ENCODE data around the gene GRIK2.

The GRIK2 gene

DNA sequence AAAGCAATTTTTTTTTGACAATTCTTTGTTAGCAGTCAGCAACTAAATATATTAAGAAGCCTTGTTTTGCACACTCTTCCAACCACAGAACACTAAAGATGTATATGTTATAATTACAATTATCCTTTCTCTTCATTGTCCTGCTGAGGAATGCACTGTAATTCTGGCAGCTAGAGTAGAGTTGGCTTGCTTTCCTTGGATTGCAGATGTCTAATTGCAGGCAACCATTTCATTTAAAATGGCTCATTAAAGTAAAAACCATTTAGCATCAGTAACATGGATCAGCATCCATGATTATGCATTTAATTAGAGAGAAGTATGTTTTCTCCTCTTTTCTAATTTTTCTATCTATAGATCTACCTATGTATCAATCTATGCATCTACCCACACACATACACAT, 335.4 kb downstream of the GRIK2 start:
- DNase-seq: no peak

DNA sequence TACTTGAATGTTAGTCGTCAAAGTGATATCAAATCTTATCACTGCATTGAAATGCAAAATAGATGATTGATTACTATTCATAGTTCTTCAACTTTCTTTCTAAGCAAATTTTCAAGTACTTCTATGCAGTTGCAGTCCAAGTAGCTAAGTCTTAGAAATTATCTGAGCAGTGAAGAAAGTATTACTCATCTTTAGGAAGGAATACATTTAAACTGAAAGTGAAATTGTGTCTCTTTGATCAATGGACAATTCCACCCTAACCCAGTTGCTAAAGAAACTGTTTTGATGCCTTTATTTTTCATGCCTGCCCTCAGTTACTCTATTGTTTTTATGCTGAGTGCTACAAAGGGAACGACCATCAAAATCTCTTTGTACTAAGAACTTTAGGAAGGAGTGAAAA, 337.4 kb downstream of the GRIK2 start:
- DNase-seq: peak in 1 of 3 donors; percentile 6

DNA sequence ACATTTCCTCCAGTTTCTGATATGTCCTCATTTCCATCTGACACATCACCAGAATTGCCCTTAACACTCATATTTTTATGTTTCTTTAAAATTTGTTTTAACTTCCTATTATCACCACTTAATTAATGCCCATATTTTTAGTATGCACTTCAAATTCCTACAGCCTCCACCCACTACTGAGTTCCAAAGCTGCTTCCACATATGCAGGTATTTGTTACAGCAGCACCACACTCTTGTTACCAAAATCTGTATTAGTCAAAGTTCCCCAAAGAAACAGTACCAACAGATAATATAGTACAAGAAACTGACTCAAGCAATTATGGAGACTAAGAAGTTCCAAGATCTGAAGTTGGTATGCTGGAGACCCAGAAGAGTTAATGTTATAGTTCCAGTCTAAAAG, 340.4 kb downstream of the GRIK2 start:
- no peak for DNase-seq

DNA sequence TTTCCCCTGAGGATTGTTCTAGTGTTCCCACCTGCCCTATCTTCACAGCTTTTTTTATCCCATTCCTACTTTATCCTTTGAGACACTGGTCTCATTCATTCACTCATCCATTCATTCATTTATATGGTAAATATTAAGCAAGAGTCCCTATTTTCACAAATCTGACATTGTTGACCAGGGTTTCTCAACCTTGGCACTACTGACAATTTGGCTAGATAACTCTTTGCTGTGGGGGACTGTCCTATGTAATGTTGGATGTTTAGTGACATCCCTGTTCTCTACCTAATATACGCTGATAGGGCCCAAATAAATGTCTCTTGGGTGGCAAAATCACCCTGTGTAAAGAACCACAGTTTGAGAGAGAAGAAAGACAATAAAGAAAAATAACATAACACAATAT, 345.0 kb downstream of the GRIK2 start:
- DNase-seq: no peak

DNA sequence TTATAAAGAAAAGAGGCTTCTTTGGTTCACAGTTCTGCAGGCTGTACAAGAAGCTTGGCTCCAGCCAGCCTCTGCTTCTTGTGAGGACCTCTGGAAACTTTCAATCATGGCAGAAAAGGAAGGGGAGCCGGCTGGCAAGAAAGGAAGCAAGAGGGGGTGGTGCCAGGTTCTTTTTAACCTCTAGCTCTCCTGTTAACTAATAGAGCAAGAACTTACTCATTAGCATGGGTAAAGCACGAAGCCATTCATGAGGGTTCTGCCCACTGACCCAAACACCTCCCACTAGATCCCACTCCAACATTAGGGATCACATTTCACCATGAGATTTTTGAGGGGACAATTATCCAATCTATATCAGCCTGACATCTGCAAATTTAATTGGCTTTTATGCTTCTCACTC, 347.1 kb downstream of the GRIK2 start:
- no peak for DNase-seq

DNA sequence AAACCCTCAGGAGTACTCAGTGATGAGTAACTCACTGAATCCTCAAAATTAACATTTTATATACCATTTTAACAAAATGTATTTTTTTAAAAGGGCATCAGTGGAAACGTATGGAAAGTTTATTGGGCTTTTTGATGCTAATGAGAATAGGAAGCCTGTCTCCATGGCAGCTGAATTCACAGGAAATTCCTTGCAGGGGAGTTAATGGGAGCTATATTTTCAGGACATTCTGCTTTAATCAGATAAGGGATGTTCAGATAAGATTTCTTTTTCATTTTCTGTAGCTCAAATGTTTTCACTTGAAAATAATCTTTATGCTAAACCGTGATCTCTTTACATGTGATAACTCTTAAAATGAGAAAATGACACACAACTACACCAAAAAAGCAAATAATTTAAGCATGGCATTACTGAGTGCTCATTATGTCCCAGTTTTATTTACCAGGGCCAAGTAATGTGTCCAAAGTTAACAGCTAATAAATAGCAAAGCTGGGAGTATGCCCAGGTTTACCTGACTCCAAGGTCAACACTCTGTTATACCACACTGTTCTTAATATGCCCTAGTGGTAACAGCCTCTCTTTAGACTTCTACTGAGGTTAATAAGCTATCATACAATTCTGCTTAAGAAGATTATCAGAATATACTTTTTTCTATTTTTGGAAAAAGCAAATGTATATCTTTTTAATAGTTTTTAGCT, 348.1 kb downstream of the GRIK2 start:
- DNase-seq: no peak

DNA sequence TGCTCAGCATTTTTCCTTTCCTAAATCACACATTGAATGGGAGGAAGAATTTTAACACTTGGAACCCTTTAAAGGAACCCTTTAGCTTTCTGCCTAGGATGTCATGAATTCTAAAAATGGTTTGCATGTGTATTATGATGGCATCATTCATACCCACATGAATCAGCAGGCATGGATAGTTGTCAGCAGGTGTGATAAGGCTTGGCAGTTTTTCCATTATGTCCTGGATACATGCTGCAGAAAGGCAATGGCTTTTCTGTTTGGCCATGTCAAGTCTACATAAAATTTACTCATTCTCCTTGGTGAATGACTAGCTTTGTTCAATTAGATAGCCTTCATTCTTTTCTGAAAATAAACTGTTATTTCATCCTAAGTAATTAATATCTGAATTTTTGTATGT, 353.7 kb downstream of the GRIK2 start:
- DNase-seq: no peak

DNA sequence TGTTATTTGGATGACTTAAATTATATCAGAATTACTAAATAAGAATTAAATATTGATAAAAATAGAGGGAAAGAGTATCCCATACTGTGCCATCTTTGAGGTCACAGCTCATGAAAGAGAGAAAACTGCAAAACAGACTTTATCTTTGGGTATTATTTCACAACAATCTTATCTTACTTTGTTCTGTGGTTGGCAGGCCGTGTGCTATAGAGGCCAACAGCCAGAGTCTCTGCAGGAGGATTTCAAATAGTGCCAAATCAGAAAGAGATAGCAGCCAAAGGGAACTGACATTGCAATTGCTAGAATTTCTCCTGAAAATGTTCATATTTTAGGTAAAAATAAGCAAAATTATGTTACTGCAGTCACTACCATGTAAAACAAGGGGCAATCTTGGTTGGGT, 354.2 kb downstream of the GRIK2 start:
- no peak for DNase-seq

DNA sequence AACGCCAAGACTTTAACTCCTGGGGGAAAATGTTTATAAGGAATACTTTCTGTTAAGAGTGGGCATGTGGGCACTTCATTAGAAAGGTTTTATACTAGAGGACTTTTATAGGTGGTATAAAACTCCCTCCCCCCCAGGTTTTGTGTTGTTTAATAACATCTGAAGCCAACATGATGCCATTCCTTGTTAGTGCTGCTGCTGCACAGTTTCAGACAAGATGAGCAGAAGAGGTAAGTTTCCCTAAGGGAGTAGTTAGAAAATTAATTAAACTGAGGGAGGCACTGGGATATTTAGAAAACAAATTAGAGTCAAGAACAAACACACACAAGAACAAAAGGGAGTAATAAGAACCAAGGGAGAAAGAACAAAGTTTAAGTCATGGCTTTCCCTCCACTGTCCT, 362.4 kb downstream of the GRIK2 start:
- DNase-seq: no peak

DNA sequence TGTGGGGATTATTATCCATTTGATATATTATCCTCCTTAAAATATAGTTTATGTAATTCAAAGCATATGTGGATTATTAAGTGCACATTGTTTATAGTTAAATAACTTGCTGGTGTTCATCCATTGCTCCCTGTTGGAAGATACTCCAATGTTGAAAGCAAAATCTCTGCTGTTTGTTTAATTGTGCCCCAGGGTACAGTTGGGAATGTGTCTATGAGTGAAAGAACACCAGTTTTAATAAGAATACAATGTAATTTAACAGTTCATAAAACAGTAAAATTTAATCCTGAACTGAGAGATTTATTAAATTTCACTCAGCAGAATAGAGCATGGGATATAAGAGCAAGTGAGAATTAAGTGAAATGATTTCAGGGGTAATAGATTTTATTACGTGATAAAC, 364.9 kb downstream of the GRIK2 start:
- no peak for DNase-seq

DNA sequence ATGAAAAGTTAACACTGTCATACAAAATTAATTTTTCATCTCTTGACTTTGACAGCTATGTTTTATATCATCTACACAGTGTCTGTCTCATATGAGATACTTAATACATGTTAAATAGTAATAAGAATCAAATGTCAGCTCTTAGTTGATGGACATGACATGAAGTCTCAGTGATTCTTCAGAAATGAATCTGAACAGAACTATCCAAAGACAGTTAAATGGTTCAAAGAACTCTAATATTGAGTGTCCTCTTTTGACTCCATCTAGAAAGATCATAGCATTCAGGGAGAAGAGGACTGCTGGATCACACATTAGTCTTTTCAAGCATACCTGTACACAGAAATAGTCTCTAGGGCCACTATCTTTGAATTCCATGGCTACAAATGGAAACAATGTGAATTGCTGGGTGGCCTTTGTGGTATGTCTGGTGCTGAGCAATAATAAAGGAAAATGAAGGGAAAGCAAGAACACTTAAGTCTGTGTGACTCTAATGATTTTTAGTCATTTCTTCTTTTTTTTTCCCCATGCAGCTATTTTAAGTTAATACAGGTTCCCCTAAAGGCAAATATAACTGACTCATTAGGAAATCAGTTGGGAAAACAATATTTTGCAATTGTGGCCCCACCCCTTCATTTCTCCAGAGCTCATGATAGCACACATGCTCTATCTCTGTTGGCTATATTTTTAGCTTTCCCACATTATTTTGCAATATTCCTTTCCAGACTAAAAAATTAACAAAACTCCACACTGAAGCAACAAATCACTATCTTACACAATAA, 367.5 kb downstream of the GRIK2 start:
- DNase-seq: peak; percentile 87 to 97 (median 97)

DNA sequence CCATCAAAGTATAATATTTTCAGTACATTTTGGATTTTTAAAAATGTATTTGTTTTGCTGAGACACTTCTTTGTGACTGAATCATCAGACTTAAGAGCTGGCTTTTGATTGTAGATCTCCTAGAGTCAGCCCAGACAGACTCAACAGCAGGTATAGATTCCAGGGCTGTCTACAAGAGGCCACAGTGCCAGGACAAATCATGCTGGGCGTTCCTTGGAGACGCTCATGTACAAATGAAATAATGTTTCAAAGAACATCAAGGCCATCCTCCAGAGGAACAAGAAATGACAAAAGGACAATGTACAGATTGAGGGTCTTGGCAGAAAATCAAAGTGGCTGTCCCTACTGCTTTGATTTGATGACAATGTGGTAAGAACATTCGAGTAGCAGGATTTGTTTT, 369.3 kb downstream of the GRIK2 start:
- DNase-seq: no peak

DNA sequence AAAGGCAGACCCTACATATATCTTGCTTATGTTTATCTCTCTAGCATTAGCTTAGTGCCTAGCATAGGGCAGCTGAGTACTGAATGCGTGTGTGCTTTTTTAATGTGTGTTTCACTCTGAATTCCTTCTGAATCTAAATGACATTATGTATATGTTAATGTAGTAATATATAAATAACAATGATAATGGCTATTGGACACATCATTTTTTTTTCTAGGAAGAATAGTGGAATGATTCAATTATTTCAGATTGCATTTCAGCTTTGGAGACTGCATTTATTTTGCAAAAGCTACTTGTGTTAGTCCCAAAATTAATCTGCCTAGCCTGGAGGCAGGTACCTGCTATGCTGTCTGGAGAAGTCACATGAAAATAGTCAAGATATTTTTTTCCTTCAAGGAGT, 371.8 kb downstream of the GRIK2 start:
- no peak for DNase-seq

DNA sequence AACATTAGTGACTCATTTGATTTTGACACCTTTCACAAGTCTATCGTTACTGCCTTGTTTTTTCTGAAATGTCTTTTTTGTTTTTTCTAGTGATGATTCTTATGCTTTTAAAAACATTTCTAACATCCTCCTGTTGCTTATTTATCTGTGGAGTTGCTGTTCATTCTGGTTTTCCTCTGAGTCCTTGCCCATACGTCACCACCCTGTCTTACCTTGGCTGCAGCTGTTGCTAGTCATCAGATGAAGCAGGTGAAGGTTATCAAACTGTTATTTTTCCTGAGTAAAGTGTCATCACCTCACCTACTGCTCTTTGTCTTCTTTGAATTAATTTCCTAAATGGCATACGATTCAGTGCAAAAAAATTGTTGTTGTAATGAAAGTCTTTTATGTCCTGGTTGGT, 376.6 kb downstream of the GRIK2 start:
- DNase-seq: no peak

DNA sequence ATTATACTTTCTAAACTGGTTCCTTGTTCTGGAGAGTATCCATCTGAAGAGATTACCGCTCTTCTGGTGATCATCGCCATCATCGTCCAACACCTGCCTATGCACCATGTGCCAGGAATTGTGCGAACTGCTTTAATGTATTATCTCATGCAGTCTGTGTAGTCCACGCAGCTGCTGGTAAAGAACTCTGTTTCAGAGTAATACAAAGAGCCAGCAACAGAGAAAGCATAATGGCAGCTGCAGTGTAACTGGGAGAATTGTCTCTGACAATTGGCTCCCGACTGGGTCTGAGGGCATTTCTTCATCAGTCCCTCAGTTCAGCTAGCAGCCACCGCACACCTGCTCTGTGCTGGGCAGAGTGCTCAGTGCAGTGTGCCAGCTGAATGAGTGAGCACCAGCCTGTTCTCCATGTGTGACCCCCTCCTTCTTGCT, 383.4 kb downstream of the GRIK2 start:
- DNase-seq: no peak

DNA sequence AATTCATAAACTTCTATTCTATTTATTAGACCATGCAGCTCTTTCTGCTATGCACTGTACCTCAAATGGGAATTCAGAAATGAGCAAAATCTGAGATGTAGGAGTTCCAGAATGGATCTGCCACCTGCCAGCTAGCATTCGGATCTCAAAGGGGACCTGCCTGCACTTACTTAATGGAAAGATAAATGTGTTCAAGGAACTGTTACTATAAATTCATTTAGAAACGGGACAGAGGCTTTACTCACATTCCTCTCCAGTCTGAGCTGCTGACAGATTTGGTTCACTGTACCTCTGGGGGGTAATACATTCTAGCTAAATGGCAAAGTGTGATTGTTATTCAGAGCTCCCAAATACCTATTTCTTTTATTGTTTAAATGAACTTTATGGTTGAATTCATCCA, 384.1 kb downstream of the GRIK2 start:
- no peak for DNase-seq

DNA sequence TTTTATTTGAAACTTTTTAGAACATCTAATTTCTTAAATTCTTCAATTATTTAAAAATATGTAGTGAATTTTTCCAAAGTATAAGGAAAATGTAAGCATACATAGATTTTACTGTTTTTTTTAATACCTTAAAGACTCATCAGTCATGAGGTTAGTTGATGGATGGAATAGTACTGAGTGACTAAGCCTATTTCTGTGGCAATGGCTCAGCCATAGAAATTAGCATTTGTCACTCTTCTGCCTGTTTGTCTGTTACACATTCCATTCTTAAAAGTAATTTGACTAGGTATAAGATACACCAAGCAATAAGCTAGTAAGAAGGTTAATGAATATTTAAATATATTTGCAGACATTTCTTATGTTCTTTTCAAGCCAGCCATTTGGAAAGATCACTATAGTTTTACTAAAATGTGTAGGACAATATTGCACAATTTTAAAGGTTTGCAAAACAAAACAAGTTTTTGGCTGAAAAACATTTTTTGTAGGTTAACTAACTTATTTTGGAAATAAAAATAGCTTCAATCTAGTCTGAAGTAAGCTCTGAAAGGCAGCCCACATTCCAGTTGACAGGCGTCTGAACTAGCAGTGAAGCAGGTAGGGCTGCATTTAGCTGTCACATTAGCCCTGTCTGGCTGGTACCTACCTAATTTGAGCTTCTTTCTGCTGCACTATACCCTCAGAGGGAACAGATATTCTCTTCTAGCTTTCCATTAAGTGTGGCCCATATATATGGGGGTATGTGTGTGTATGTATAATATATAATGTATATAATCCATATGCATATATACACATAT, 385.7 kb downstream of the GRIK2 start:
- DNase-seq: peak; percentile 33 to 60 (median 53)

DNA sequence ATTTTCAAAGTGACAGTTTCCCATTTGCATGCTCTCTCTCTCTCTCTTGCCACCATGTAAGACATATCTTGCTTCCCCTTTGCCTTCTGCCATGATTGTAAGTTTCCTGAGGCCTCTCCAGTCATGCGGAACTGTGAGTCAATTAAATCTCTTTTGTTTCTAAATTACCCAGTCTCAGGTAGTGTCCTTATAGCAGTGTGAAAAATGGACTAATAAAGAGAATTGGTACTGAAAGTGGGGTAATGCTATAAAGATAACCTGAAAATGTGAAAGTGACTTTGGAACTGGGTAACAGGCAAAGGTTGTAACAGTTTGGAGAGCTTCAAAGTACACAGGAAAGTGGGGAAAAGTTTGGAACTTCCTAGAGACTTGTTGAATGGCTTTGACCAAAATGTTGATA, 389.8 kb downstream of the GRIK2 start:
- DNase-seq: no peak

DNA sequence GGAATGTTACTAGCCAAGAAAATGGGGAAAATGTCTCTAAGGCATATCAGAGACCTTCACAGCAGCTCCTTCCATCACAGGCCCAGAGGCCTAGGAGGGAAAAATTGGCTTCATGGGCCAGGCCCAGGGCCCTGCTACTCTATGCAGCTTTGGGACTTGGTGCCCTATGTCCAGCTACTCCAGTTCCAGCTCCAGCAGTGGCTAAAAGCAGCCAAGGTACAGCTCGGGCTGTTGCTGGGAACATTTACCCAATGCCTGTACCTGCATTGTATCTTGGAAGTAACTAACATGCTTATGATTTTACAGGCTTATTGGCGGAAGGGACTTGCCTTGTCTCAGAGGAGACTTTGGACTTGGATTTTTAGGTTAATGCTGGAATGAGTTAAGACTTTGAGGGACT, 390.6 kb downstream of the GRIK2 start:
- no peak for DNase-seq

DNA sequence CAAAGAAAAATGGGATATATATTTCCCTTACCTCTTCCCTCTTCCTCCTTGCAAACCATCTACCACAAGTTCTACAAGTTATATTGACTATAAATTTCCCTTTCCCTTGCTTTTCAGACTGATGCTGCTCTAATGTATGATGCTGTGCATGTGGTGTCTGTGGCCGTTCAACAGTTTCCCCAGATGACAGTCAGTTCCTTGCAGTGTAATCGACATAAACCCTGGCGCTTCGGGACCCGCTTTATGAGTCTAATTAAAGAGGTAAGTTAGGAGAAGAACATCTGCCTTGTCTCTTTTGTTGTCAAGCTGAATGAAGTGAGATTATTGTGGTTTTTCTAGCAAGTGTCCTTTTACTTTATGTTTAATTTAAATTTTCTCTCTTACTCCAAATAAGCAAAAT, 406.0 kb downstream of the GRIK2 start:
- DNase-seq: no peak

DNA sequence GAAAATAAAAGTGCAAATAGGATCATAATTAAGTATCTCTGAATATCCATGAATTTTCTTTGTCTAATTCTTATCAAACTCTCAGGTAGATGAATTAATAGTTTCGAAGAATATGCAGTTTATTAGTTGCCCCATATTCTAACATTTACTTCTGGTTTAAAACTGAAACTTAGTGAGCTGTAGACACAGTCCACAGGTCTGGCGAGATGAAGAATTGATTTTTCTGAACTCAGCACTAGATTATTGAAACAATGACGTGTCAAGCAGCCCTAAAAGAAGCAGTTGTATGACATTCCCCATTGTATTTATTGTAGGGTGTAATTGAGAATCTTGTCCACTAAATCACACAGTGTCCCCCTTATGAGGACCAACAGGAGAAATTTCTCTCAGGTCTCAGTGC, 407.1 kb downstream of the GRIK2 start:
- DNase-seq: no peak

DNA sequence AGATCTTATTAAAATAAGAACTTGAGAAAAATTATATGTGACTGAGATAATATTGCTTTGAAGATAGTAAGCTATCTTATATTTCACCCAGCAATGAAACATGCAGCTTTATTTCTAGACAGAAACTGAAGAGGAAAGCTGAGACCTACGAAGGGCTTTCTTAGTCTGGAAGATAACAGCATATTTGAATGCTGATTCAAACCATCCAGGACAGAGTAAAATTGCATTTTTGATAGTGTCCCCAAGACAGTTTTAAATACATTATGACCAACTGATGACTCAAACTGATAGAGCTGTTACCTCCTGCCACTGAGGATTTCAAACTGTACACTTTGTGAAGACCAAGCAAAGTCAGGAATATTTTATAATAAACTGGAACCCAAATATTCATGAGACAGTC, 409.6 kb downstream of the GRIK2 start:
- DNase-seq: peak in 1 of 3 donors; percentile 15

DNA sequence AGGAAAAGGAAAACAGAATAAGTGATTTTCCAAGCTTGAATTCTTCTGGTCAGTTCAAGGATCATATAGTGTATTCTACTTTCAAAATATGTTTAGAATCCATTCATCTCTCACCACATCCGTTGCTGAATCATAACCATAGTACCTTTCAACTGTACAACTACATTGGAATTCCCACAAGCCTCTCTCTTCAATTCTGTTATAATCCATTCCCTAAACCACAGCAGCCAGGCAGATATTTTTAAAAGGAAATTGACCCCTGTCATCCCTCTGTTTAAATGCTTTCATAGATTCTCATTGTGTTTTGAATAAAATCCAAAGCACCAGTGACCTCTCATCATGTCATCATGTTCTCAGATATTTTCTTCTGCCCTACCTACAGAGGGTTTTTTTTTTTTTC, 412.7 kb downstream of the GRIK2 start:
- DNase-seq: no peak

DNA sequence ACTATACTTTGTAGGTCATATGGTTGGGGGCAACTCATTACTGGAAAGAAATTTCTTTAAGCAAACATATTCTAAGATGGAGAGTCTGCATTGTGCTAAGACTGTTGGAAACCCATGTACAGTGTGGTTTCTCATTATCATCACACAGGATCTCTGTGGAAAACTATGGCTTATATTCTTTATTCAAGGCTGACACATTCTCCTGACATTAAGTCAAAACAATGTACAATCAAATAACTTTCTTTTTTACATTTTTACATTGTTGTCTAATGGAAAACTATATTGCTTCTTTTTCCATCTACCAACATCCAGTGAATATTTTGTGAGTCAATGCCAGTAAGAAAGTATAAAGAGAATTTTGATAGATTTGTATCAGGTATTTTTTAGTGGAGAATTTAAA, 417.6 kb downstream of the GRIK2 start:
- peak in 1 of 3 donors; percentile 5 for DNase-seq
